K562 (cell line): ENCODE data around the gene TUBA4B. TPM values are rescaled to one million over a fixed set of nuclear protein-coding genes. Genes with fewer than 3 reads are reported as not detected.
A peak's percentile ranks its signal among the peaks of the same experiment; 100 is the strongest.

ENCODE experiments used
- ATF3 ChIP-seq, 2 experiments: fragments of 450-650 bp in 1 of 2; sonication (generic) in 1 of 2; formaldehyde crosslinking in 1 of 2; IDR thresholded peaks in 1 of 2; conservative IDR thresholded peaks in 1 of 2; 2 replicates each; pipeline versions ENCODE4 v1.6.1 to v1.8.1; 2016 to 2023; ENCODE audit warnings: mild to moderate bottlenecking in 2 of 2, moderate library complexity in 2 of 2, inconsistent platforms in 1 of 2, missing genetic modification reagents in 1 of 2
- BHLHE40 ChIP-seq: IDR thresholded peaks from 2 replicates; pipeline ENCODE4 v1.6.1; 2011; ENCODE audit warnings: low read length, improper control_type of control experiment
- DNMT1 ChIP-seq: fragments of 450-650 bp; IDR thresholded peaks from 2 replicates; pipeline ENCODE4 v1.6.1; 2016; ENCODE audit warnings: antibody characterized with exemption, mild to moderate bottlenecking
- FOXK2 ChIP-seq, 2 experiments: fragments of 450-650 bp; IDR thresholded peaks in 1 of 2; conservative IDR thresholded peaks in 1 of 2; 2 replicates each; pipeline ENCODE4 v1.6.1; 2016; ENCODE audit warnings: low read depth in 2 of 2, mild to moderate bottlenecking in 1 of 2
- HNRNPL ChIP-seq: fragments of 200-400 bp; formaldehyde crosslinking; IDR thresholded peaks from 2 replicates; pipeline ENCODE4 v1.6.1; 2017; ENCODE audit warnings: low read depth, mild to moderate bottlenecking, low read length
- NKRF ChIP-seq: fragments of 450-650 bp; IDR thresholded peaks from 2 replicates; pipeline ENCODE4 v1.6.1; 2016; ENCODE audit warnings: borderline replicate concordance
- NR2F6 ChIP-seq: fragments of 450-650 bp; formaldehyde crosslinking; IDR thresholded peaks from 2 replicates; pipeline ENCODE4 v1.4.0; 2020; ENCODE audit warnings: mild to moderate bottlenecking
- POLR2A ChIP-seq: fragments of 450-650 bp; conservative IDR thresholded peaks from 2 replicates; pipeline ENCODE4 v1.6.1; 2016
- POLR2B ChIP-seq: fragments of 450-650 bp; IDR thresholded peaks from 2 replicates; pipeline ENCODE4 v1.6.1; 2018; ENCODE audit warnings: low read depth; ENCODE audit not compliant: partially characterized antibody
- SFPQ ChIP-seq: fragments of 200-400 bp; formaldehyde crosslinking; IDR thresholded peaks from 2 replicates; pipeline ENCODE4 v1.6.1; 2017; ENCODE audit warnings: mild to moderate bottlenecking, low read depth, low read length, moderate library complexity
- ZFX ChIP-seq: sonication (generic); formaldehyde crosslinking; IDR thresholded peaks from 2 replicates; pipeline ENCODE4 v1.8.0; 2022; ENCODE audit warnings: mild to moderate bottlenecking, missing genetic modification reagents, moderate library complexity
- ZNF280B ChIP-seq: fragments of 250-450 bp; sonication (Bioruptor Pico); IDR thresholded peaks from 2 replicates; pipeline ENCODE4 v1.5.1; 2021; ENCODE audit warnings: mild to moderate bottlenecking
- ZNF324 ChIP-seq: fragments of 250-450 bp; sonication (Bioruptor Pico); IDR thresholded peaks from 2 replicates; pipeline ENCODE4 v1.4.0; 2020; ENCODE audit warnings: mild to moderate bottlenecking
- ZNF561 ChIP-seq: fragments of 450-650 bp; formaldehyde crosslinking; conservative IDR thresholded peaks from 2 replicates; pipeline ENCODE4 v1.4.0; 2020; ENCODE audit warnings: mild to moderate bottlenecking, moderate library complexity
- ZNF695 ChIP-seq: fragments of 450-650 bp; formaldehyde crosslinking; IDR thresholded peaks from 2 replicates; pipeline ENCODE4 v1.4.0; 2020; ENCODE audit warnings: mild to moderate bottlenecking, moderate library complexity
- polyA plus RNA-seq, 8 experiments: library from polyadenylated mRNA; depleted of rRNA in 4 of 8; stranded (reverse) in 5 of 8; unstranded in 3 of 8; fragments of >200 nt; fragmentation: Nextera tagmentation in 2 of 8; fragmentation: Illumina TruSeq in 1 of 8; extraction: Ambion mirVana in 2 of 8; extraction: Trizol in 1 of 8; gene quantifications; 2 replicates each; pipeline versions ENCODE4 v1.2.1 to v1.2.3, GENCODE V29; 2011 to 2014; ENCODE audit warnings: inconsistent platforms in 1 of 8, missing spikeins in 1 of 8
- total RNA-seq, 7 experiments: library from RNA; depleted of rRNA in 6 of 7; stranded (reverse); fragments of >200 nt in 6 of 7; fragmentation: Illumina TruSeq in 2 of 7; extraction: Trizol in 2 of 7; gene quantifications; 2 replicates each; pipeline versions ENCODE4 v1.2.1 to v1.2.3, GENCODE V29; 2011 to 2021; ENCODE audit warnings: low replicate concordance in 1 of 7

Gene TUBA4B
- total and polyA plus RNA-seq, 9 of the 15 experiments (the other 6 are each of a cell fraction or from before 2014, with no cell fraction given) = 0.04 TPM; not detected in 8

GRCh38 chr2:219206328-219207133, 46.5 kb upstream of the TUBA4B start, which contains the start of gene ZFAND2B (continued):
- TF ChIP-seq NKRF (no peak), BHLHE40 (no peak), NR2F6 (CRISPR knock-in tag) (no peak), FOXK2 (conservative IDR thresholded peaks at IDR 0.05 in 1 of 2, IDR thresholded peaks at IDR 0.05 in 1 of 2; ENCODE audit: low read depth in 2 of 2) (peak in 1 of 2 experiments; percentile 53; a peak in 1 of 4 replicates), ZNF695 (CRISPR knock-in tag) (no peak), ZNF280B (CRISPR knock-in tag) (no peak), POLR2A (peak; percentile 90), DNMT1 (no peak), HNRNPL (no peak), ATF3 (IDR thresholded peaks at IDR 0.05) (peak; percentile 76), ATF3 (CRISPR knock-in tag; conservative IDR thresholded peaks at IDR 0.05) (no peak), ZNF324 (CRISPR knock-in tag) (no peak), POLR2B (peak; percentile 87), ZNF561 (CRISPR knock-in tag) (no peak), SFPQ (no peak), ZFX (CRISPR knock-in tag) (peak; percentile 72)
